Measurements from ENCODE around the gene ABHD17C. TPM values are rescaled to one million over a fixed set of nuclear protein-coding genes. Genes with fewer than 3 reads are reported as not detected.

Gene ABHD17C
- total RNA-seq, 1 donor from 2014 or later, result 6.5 TPM

- Histone ChIP-seq H3K27me3 (ENCODE audit: control insufficient read depth, insufficient read depth, low read length) (no peaks in the 10 kb centered on the region), H3K4me3 (ENCODE audit: low read depth, low read length) (no peak overlapping the region), H3K36me3 (ENCODE audit: control insufficient read depth, insufficient read depth, low read length) (no peaks in the 10 kb centered on the region)
- no peak for DNase-seq (ENCODE audit: low read depth)
- TF ChIP-seq CTCF (IDR thresholded peaks at IDR 0.05; ENCODE audit: insufficient read depth, low read length, poor library complexity, severe bottlenecking), result no peak
These were observed 8.9 kb downstream of the ABHD17C start for GRCh38 chr15:80703965-80704364.

DNA sequence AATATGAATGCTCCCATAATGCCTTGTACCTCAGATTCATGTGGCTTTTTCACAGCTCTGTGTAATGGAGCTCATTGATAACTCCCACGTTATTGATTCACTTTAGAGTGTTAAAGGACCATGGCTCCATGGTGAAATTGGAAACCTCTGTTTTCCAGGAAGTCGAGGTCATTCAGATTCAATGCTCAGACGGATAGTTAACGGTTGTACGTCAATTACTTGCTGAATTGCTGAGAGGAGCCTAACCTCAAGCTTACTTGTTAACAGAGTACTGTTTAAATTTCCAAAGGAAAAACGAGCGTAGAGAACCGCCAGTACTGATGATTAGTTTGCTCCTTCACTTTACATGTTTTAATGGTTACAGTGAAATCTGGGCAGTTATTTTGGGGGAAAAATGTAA, 11.1 kb downstream of the ABHD17C start:
- H3K36me3 ChIP-seq (ENCODE audit: control insufficient read depth, insufficient read depth, low read length), result no peaks in the 10 kb centered on the region
- TF ChIP-seq CTCF (IDR thresholded peaks at IDR 0.05; ENCODE audit: insufficient read depth, low read length, poor library complexity, severe bottlenecking), result no peak
- no peak overlapping the region for H3K4me3 ChIP-seq (ENCODE audit: low read depth, low read length)
- H3K27me3 ChIP-seq (ENCODE audit: control insufficient read depth, insufficient read depth, low read length), result no peaks in the 10 kb centered on the region
- no peak for DNase-seq (ENCODE audit: low read depth)

GRCh38 chr15:80709542-80709941, 14.4 kb downstream of the ABHD17C start:
- Histone ChIP-seq H3K27me3 (ENCODE audit: control insufficient read depth, insufficient read depth, low read length) (no peaks in the 10 kb centered on the region), H3K4me3 (ENCODE audit: low read depth, low read length) (no peak overlapping the region), H3K36me3 (ENCODE audit: control insufficient read depth, insufficient read depth, low read length) (no peaks in the 10 kb centered on the region)
- no peak for TF ChIP-seq CTCF (IDR thresholded peaks at IDR 0.05; ENCODE audit: insufficient read depth, low read length, poor library complexity, severe bottlenecking)
- no peak for DNase-seq (ENCODE audit: low read depth)

- no peak for TF ChIP-seq CTCF (IDR thresholded peaks at IDR 0.05; ENCODE audit: insufficient read depth, low read length, poor library complexity, severe bottlenecking)
- Histone ChIP-seq H3K36me3 (ENCODE audit: control insufficient read depth, insufficient read depth, low read length) (no peaks in the 10 kb centered on the region), H3K4me3 (ENCODE audit: low read depth, low read length) (no peak overlapping the region), H3K27me3 (ENCODE audit: control insufficient read depth, insufficient read depth, low read length) (no peaks in the 10 kb centered on the region)
- no peak for DNase-seq (ENCODE audit: low read depth)
These were observed 15.8 kb downstream of the ABHD17C start for GRCh38 chr15:80710635-80711554.

- Histone ChIP-seq H3K36me3 (ENCODE audit: control insufficient read depth, insufficient read depth, low read length) (no peaks in the 10 kb centered on the region), H3K4me3 (ENCODE audit: low read depth, low read length) (no peak overlapping the region), H3K27me3 (ENCODE audit: control insufficient read depth, insufficient read depth, low read length) (no peaks in the 10 kb centered on the region)
- no peak for TF ChIP-seq CTCF (IDR thresholded peaks at IDR 0.05; ENCODE audit: insufficient read depth, low read length, poor library complexity, severe bottlenecking)
- DNase-seq (ENCODE audit: low read depth), result no peak
These were observed 16.8 kb downstream of the ABHD17C start for GRCh38 chr15:80711886-80712285.

DNA sequence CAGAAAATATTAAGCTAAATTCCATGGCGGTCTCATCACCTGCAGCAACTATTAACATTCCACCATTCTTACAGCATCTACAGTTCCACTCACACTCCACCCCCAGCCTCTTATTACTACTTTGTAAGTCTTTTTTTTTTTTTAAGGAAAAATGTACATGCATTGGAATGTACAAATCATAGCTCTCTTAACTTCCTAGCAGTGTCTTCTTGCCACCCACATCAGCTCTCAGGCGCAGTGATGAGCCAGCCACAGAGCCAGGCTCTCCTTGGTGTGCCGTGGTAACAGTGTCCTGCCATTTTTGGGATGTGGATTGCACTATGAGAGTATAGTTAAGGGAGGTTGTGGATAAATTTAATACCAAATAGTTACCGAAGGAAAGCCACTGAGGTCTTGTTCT, 17.8 kb downstream of the ABHD17C start:
- H3K27me3 ChIP-seq (ENCODE audit: control insufficient read depth, insufficient read depth, low read length), result no peaks in the 10 kb centered on the region

More for the DNA sequence above, 17.8 kb downstream of the ABHD17C start:
- Histone ChIP-seq H3K36me3 (ENCODE audit: control insufficient read depth, insufficient read depth, low read length) (no peaks in the 10 kb centered on the region), H3K4me3 (ENCODE audit: low read depth, low read length) (no peak overlapping the region)
- TF ChIP-seq CTCF (IDR thresholded peaks at IDR 0.05; ENCODE audit: insufficient read depth, low read length, poor library complexity, severe bottlenecking), result no peak
- DNase-seq (ENCODE audit: low read depth), result no peak

All from kidney epithelial cell (primary cell).